DND-41 (cell line): ENCODE data around the gene KCNIP4.

ENCODE experiments used
- CTCF ChIP-seq: IDR thresholded peaks from 2 replicates; pipeline ENCODE4 v1.5.1; 2012; ENCODE audit warnings: borderline replicate concordance, low read length, moderate library complexity, mild to moderate bottlenecking; ENCODE audit not compliant: poor library complexity, severe bottlenecking; ENCODE audit errors: extremely low read depth
- EZH2 ChIP-seq: IDR thresholded peaks from 3 replicates; pipeline ENCODE4 v1.6.1; 2012; ENCODE audit warnings: borderline replicate concordance, low read depth, mild to moderate bottlenecking, moderate library complexity, low read length, inconsistent platforms; ENCODE audit not compliant: severe bottlenecking

- TF ChIP-seq CTCF: no peak
- TF ChIP-seq EZH2: no peak
Measured at GRCh38 chr4:21680326-21680898, 268.2 kb downstream of the KCNIP4 start.
